Measurements from ENCODE around the gene ZIK1. TPM values are rescaled to one million over a fixed set of nuclear protein-coding genes. Genes with fewer than 3 reads are reported as not detected.

Gene ZIK1
- total RNA-seq, 4 donors from 2014 or later = 3.0 to 7.6 (median 5.0) TPM

DNA sequence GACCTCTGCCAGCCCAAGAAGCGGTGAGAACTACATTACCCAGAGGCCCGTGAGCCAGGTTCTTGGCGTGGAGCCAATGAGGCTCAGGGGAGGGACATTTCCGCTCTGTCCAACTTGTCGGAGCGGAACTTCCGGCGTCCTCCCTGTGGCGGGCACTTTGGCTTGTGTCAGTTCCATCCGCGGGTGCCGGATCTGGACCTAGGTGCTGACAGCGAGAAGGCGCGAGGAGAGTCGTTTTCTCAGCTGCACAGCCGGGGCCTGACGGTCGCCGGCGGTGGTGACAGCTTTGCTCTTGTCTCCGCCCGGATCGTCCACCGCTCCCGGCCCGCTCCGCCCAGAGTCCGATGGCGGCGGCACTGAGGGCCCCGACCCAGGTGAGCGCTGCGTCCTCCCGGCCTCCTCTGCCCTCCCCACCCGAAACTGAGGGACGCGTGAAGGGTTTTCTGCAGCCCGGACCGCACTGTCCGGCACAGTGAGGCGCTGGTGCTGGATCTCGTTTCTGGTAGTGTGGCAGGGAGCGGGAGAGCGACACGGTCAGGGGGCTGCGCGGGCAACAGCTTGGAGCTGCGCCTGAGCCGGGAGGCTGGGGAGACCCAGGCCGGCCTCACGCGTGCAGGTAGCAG lies 15.9 kb downstream of the ZIK1 start, which contains the start of gene ZNF530:
TSS of gene ZNF530 (plus strand) at position 125 of the 623 bp plus-strand sequence. CDS start 4,461 bp downstream, outside the sequence.
- peak; percentile 87 to 95 for DNase-seq (ENCODE audit: low spot score in 2 of 2)
- TF ChIP-seq EP300 (IDR thresholded peaks at IDR 0.05) (peak in 1 of 2 donors; percentile 88), POLR2A (IDR thresholded peaks at IDR 0.05) (no peak)
- TF ChIP-seq, protein P1, sequence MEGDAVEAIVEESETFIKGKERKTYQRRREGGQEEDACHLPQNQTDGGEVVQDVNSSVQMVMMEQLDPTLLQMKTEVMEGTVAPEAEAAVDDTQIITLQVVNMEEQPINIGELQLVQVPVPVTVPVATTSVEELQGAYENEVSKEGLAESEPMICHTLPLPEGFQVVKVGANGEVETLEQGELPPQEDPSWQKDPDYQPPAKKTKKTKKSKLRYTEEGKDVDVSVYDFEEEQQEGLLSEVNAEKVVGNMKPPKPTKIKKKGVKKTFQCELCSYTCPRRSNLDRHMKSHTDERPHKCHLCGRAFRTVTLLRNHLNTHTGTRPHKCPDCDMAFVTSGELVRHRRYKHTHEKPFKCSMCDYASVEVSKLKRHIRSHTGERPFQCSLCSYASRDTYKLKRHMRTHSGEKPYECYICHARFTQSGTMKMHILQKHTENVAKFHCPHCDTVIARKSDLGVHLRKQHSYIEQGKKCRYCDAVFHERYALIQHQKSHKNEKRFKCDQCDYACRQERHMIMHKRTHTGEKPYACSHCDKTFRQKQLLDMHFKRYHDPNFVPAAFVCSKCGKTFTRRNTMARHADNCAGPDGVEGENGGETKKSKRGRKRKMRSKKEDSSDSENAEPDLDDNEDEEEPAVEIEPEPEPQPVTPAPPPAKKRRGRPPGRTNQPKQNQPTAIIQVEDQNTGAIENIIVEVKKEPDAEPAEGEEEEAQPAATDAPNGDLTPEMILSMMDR (IDR thresholded peaks at IDR 0.05) = no peak
- Histone ChIP-seq H3K36me3 (peaks cover 0 to 41% (median 0%) of the 10 kb centered on the region in 3 donors), H3K4me3 (peak within 1 kb of the TSS; percentile 54 to 85 (median 68)), H3K9me3 (peaks cover 0 to 43% (median 4%) of the 10 kb centered on the region in 4 donors), H3K27me3 (no peaks in the 10 kb centered on the region), H3K4me1 (peaks cover 0 to 18% (median 4%) of the 10 kb centered on the region in 4 donors), H3K27ac (peak within 1 kb of the TSS in 1 of 4 donors; percentile 53)
- WGBS, 2 donors = 1% methylated on average over 28 to 30 of the region's 53 CpGs

DNA sequence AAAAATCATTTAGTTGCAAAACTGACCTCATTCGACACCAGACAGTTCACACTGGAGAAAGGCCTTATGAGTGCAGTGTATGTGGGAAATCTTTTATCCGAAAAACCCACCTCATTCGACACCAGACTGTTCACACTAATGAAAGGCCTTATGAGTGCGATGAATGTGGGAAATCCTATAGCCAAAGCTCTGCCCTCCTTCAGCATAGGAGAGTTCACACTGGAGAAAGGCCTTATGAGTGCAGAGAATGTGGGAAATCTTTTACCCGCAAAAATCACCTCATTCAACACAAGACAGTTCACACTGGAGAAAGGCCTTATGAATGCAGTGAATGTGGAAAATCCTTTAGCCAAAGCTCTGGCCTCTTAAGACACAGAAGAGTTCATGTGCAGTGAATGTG lies 23.0 kb downstream of the ZIK1 start:
- Histone ChIP-seq H3K27ac (no peak overlapping the region), H3K9me3 (peaks cover 0 to 97% (median 14%) of the 10 kb centered on the region in 4 donors), H3K4me3 (no peak overlapping the region), H3K4me1 (no peaks in the 10 kb centered on the region), H3K36me3 (peaks cover 0 to 85% (median 0%) of the 10 kb centered on the region in 3 donors), H3K27me3 (no peaks in the 10 kb centered on the region)
- TF ChIP-seq EP300 (IDR thresholded peaks at IDR 0.05) = no peak
- TF ChIP-seq, protein P1 (IDR thresholded peaks at IDR 0.05) = no peak
- TF ChIP-seq POLR2A (IDR thresholded peaks at IDR 0.05) = no peak
- 95 to 97% methylated on average over 5 of the region's 5 CpGs for WGBS, 2 donors
- DNase-seq (ENCODE audit: low spot score in 2 of 2) = no peak

DNA sequence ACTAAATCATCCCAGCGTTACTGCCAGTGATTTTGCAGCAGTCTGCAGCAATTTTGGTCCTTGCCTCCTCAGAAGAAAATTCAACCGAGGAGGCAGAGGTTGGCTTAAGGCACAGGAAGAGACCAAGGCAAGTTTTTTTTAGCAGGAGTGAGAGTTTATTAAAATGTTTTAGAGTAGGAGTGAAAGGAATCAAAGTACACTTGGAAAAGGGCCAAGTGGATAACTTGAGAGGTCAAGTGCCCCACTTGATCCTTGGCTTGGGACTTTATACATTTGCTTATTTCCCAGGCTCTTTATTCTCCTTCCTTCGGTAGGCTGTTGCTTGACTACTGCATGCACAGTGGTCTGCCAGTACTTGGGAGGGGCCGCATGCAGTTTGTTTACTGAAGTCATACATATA lies 27.2 kb downstream of the ZIK1 start:
- DNase-seq (ENCODE audit: low spot score in 2 of 2) = no peak
- Histone ChIP-seq H3K4me3 (no peak overlapping the region), H3K4me1 (peaks cover 0 to 19% (median 7%) of the 10 kb centered on the region in 4 donors), H3K9me3 (peaks cover 0 to 74% (median 15%) of the 10 kb centered on the region in 4 donors), H3K36me3 (peaks cover 0 to 58% (median 10%) of the 10 kb centered on the region in 3 donors), H3K27ac (no peak overlapping the region), H3K27me3 (no peaks in the 10 kb centered on the region)
- WGBS, 2 donors = 76% methylated on average over 4 of the region's 4 CpGs
- TF ChIP-seq, protein P1 (IDR thresholded peaks at IDR 0.05) = no peak
- TF ChIP-seq EP300 (IDR thresholded peaks at IDR 0.05) = no peak

DNA sequence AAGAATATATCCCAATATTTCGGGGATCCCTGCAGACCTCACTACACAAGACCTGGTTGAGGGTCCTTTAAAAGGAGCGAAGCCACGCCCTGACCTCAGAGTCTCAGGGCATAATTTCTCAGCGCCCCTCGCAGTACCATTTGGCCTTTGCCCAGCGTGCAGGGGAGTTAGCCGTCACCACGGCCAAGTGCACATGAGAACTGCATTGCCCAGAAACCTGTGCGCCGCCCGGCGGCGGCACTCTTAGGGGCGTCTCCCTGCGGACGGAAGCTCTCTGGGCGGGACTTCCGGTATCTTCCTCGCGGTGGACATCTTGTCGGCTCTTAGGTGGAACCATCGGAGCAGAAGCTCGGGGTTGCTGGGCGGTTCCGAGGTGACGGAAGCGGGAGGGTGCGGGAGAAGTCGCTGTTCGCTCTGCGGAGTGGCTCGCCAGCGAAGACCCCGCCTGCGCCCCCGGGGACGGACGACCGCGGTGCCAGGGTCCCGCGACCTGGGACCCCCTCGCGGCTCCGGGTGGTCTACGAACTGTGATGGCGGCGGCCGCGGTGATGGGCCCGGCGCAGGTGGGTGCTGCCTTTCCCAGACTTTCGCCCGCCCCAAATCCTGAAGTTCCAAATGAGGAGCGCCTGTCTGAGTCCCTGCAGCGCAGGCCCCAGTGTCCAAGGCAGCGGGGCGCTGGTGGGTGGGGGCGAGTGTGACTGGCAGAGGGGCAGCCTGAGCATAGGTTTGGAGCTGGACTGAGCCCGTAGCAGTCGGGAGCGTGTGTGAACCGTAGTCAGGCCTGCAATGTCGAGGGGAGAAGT lies 30.2 kb downstream of the ZIK1 start, which contains the start of gene ZNF134:
TSS of gene ZNF134 (plus strand) at position 302 of the 803 bp plus-strand sequence. CDS start 5,227 bp downstream, outside the sequence.
- H3K27ac ChIP-seq = peak within 1 kb of the TSS in 3 of 4 donors; percentile 74 to 79 (median 77)
- WGBS, 2 donors = 2 to 4% methylated on average over 17 to 63 of the region's 64 CpGs
- peak in 1 of 2 donors; percentile 64 for TF ChIP-seq EP300 (IDR thresholded peaks at IDR 0.05)
- TF ChIP-seq, protein P1 (IDR thresholded peaks at IDR 0.05) = peak in 3 of 5 experiments; percentile 22 to 45 (median 42)
- TF ChIP-seq POLR2A (IDR thresholded peaks at IDR 0.05) = no peak
- H3K9me3 ChIP-seq = peaks cover 0 to 74% (median 36%) of the 10 kb centered on the region in 4 donors
- H3K4me1 ChIP-seq = peaks cover 0 to 19% (median 7%) of the 10 kb centered on the region in 4 donors
- peaks cover under 1 to 58% (median 32%) of the 10 kb centered on the region in 3 donors for H3K36me3 ChIP-seq
- DNase-seq (ENCODE audit: low spot score in 2 of 2) = peak; percentile 70 to 78
- H3K4me3 ChIP-seq = peak within 1 kb of the TSS; percentile 78 to 93 (median 90)
- H3K27me3 ChIP-seq = no peaks in the 10 kb centered on the region
